A673 (cell line): ENCODE results near the gene GLYR1. TPM values are rescaled to one million over a fixed set of nuclear protein-coding genes. Genes with fewer than 3 reads are reported as not detected.

ENCODE experiments used
- BruUV-seq: library from RNA; stranded (reverse); fragments of 400-500 nt; replicated peaks from 2 replicates; lab custom pipeline; 2021; lab: Mats Ljungman, UMichigan
- CTCF ChIA-PET: fragments of 300-600 bp; sonication (Branson Sonifier 250); formaldehyde crosslinking; loops from one replicate; lab custom pipeline; 2022; ENCODE audit warnings: antibody characterized with exemption; lab: Charles Lee
- POLR2A ChIA-PET: fragments of 300-600 bp; sonication (Branson Sonifier 250); formaldehyde crosslinking; loops from one replicate; lab custom pipeline; 2022; ENCODE audit warnings: antibody characterized with exemption; ENCODE audit not compliant: low non-redundant PET; lab: Charles Lee
- DNase-seq: peaks from one replicate; pipeline ENCODE4 v3.0.0-alpha.2; 2015; ENCODE audit warnings: low spot score
- H3K27ac ChIP-seq: fragments of 200-600 bp; sonication (generic); 2 replicates; pipeline ENCODE4 v1.5.1; 2016; ENCODE audit warnings: mixed run types, low read depth, mild to moderate bottlenecking, mixed read lengths, antibody characterized with exemption, low read length; ENCODE audit not compliant: poor library complexity, severe bottlenecking
- H3K27me3 ChIP-seq: fragments of 200-600 bp; sonication (generic); replicated peaks from 2 replicates; pipeline ENCODE4 v1.6.1; 2017; ENCODE audit warnings: mixed run types, low read depth, mild to moderate bottlenecking, mixed read lengths, antibody characterized with exemption, low read length; ENCODE audit not compliant: insufficient read depth, poor library complexity
- H3K36me3 ChIP-seq: fragments of 200-600 bp; sonication (generic); 2 replicates; pipeline ENCODE4 v1.6.1; 2016; ENCODE audit warnings: mixed run types, mild to moderate bottlenecking, mixed read lengths, antibody characterized with exemption, low read length; ENCODE audit not compliant: insufficient read depth, poor library complexity, severe bottlenecking
- H3K4me1 ChIP-seq: fragments of 200-600 bp; sonication (generic); 2 replicates; pipeline ENCODE4 v1.6.1; 2017; ENCODE audit warnings: mixed run types, mild to moderate bottlenecking, mixed read lengths, antibody characterized with exemption, low read length; ENCODE audit not compliant: insufficient read depth, poor library complexity, severe bottlenecking
- H3K4me3 ChIP-seq: fragments of 200-600 bp; sonication (generic); 2 replicates; pipeline ENCODE4 v1.5.1; 2016; ENCODE audit warnings: low read depth, mixed run types, mild to moderate bottlenecking, mixed read lengths, low read length; ENCODE audit not compliant: poor library complexity, severe bottlenecking
- H3K9me3 ChIP-seq: fragments of 200-600 bp; sonication (generic); 2 replicates; pipeline ENCODE4 v1.6.1; 2016; ENCODE audit warnings: mixed run types, low read depth, mild to moderate bottlenecking, mixed read lengths, antibody characterized with exemption, low read length; ENCODE audit not compliant: poor library complexity, severe bottlenecking
- EZH2 ChIP-seq: fragments of 200-600 bp; sonication (generic); IDR thresholded peaks from 2 replicates; pipeline ENCODE4 v1.6.1; 2017; ENCODE audit warnings: borderline replicate concordance, low read depth, mild to moderate bottlenecking, mixed read lengths, antibody characterized with exemption, low read length; ENCODE audit not compliant: poor library complexity, severe bottlenecking
- intact Hi-C: fragments of 100-400 bp; cut with micrococcal nuclease; formaldehyde crosslinking; loops from one replicate; pipeline ENCODE4 v1.10.0; 2022; ENCODE audit not compliant: unreplicated experiment
- total RNA-seq: library from RNA; stranded (reverse); gene quantifications from 2 replicates; pipeline ENCODE4 v1.2.3, GENCODE V29; 2021
- TF ChIP-seq, protein P1 (sequence below): fragments of 300-800, 200-600 bp; sonication (generic); conservative IDR thresholded peaks from 2 replicates; pipeline ENCODE4 v1.5.1; 2017; ENCODE audit warnings: low read depth, mild to moderate bottlenecking, antibody characterized with exemption, low read length, moderate library complexity, mixed read lengths

GLYR1 gene
- total RNA-seq, 1 experiment from 2014 or later, result 128 TPM

DNA sequence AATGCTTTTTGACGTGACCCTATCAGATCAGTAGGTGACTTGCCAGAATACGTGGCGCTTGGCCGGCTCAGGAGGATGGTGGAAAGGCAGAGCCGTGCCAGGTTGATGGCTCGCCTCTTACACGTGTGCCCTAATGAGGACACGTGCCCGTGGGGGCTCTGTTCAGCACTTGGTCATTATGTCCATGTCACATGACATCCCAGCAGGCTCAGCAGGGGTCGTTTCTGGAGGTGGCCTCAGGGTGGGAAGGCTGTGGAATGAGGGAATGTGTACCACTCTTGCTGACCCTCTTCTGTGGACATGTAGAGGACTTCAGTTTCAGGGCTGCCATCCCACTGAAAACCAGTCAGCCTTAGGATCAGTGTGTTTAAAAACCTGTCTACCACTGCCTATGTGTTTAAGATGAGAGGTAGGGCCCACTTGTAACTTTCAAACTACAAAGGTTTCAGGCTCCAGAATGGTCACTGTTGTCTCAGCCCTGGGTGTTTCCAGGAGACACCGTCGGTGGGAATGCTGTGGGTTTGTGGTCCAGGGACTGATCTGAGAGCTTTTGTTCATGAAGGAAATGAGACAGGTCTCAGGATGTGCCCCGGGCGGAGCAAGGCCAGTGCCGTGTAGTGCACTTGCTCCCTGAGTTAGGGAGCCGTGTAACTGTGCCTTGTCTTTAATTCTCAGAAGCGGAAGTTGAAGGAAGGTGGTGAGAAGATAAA is 12.3 kb upstream of the GLYR1 start:
- no TSS peak for BruUV-seq
- Histone ChIP-seq H3K27ac (no peak overlapping the region), H3K27me3 (no peaks in the 10 kb centered on the region), H3K9me3 (no peaks in the 10 kb centered on the region), H3K36me3 (peaks cover 78% of the 10 kb centered on the region), H3K4me1 (no peaks in the 10 kb centered on the region), H3K4me3 (no peak overlapping the region)
- intact Hi-C loops, result no loop called here
- POLR2A ChIA-PET, result no interaction called here
- CTCF ChIA-PET, result no interaction called here
- TF ChIP-seq, protein P1, sequence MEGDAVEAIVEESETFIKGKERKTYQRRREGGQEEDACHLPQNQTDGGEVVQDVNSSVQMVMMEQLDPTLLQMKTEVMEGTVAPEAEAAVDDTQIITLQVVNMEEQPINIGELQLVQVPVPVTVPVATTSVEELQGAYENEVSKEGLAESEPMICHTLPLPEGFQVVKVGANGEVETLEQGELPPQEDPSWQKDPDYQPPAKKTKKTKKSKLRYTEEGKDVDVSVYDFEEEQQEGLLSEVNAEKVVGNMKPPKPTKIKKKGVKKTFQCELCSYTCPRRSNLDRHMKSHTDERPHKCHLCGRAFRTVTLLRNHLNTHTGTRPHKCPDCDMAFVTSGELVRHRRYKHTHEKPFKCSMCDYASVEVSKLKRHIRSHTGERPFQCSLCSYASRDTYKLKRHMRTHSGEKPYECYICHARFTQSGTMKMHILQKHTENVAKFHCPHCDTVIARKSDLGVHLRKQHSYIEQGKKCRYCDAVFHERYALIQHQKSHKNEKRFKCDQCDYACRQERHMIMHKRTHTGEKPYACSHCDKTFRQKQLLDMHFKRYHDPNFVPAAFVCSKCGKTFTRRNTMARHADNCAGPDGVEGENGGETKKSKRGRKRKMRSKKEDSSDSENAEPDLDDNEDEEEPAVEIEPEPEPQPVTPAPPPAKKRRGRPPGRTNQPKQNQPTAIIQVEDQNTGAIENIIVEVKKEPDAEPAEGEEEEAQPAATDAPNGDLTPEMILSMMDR, result no peak
- TF ChIP-seq EZH2, result no peak
- no peak for DNase-seq

DNA sequence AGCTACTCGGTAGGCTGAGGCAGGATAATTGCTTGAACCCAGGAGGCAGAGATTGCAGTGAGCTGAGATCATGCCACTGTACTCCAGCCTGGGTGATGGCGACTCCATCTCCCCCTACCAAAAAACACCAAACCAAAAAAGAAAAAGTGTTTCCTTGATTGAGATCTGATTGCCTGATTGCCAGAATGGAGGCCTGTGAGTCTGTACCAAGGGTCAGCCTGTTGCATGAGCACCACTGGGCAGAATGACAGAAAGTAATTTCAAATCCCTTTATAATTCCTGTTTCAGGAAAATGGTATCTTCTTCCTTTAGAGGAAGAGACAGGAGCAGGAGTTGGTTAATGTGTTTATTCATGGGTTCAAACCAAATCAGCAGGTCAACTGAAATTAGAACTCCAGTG is 8.7 kb upstream of the GLYR1 start:
- intact Hi-C loops, result no loop called here
- Histone ChIP-seq H3K4me3 (no peak overlapping the region), H3K27ac (no peak overlapping the region), H3K36me3 (peaks cover 68% of the 10 kb centered on the region), H3K9me3 (no peaks in the 10 kb centered on the region), H3K4me1 (no peaks in the 10 kb centered on the region), H3K27me3 (no peaks in the 10 kb centered on the region)
- BruUV-seq, result no TSS peak
- POLR2A ChIA-PET, result no interaction called here
- CTCF ChIA-PET, result no interaction called here
- TF ChIP-seq, protein P1, result no peak
- DNase-seq, result no peak

DNA sequence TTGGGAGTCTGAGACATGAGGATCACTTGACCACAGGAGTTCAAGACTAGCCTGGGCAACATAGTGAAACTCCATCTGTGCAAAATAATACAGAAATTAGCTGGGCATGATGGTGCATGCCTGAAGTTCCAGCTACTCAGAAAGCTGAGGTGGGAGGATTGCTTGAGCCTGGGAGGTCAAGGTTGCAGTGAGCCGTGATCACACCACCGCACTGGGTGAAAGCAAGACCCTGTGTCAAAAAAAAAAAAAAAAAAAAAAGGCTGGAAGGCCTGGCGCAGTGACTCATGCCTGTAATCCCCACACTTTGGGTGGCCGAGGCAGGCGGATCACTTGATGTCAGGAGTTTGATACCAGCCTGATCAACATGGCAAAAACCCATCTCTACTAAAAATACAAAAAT is 8.3 kb upstream of the GLYR1 start:
- H3K36me3 ChIP-seq, result peaks cover 64% of the 10 kb centered on the region
- no peaks in the 10 kb centered on the region for H3K27me3 ChIP-seq
- no peak overlapping the region for H3K27ac ChIP-seq
- TF ChIP-seq, protein P1, result no peak
- TF ChIP-seq EZH2, result no peak
- intact Hi-C loops, result no loop called here
- no peak for DNase-seq
- H3K4me3 ChIP-seq, result no peak overlapping the region
- ChIA-PET CTCF (no interaction called here), POLR2A (no interaction called here)
- no peaks in the 10 kb centered on the region for H3K4me1 ChIP-seq
- BruUV-seq, result no TSS peak
- no peaks in the 10 kb centered on the region for H3K9me3 ChIP-seq
